Measurements from ENCODE around the gene SSTR1.

Gene SSTR1

DNA sequence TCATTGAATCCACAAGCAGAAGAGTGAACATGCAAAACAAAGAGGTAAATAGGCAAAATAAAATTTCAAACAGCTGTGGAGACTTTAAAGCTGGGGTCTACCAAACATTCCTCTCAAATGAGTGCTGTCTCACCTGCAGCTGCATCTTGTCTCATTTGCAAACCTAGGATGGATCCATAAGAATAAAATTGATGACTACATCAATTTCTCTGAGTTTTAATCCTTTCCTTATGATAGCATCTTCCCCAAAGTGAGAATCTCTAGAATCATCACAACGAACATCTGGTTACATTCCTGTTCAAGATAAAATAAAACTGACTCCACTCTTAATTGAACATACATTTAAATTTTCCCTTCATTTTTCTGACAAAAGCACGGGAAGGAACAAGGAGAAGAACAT lies 18.2 kb downstream of the SSTR1 start:
- DNase-seq (ENCODE audit: insufficient read length, low spot score) (no peak), FAIRE-seq (no peak)

DNA sequence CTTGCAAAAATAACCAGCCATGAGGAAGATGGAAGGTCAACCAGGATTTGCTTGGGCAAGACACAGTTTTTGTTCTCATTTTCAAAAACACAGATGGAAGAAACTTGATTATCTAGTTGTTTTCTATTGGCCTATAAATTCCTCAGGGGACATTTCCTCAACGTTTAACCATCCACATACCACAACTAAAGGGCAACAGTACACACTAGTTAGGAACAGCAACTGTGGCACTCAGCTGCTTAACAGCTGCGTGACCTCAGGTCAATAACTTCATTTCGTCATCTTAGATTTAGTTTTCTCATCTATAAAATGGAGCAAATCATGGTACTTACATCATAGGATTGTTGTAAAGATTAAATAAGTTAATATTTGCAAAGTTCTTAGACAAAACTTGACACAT lies 18.7 kb downstream of the SSTR1 start:
- DNase-seq (ENCODE audit: insufficient read length, low spot score), result no peak
- no peak for FAIRE-seq

DNA sequence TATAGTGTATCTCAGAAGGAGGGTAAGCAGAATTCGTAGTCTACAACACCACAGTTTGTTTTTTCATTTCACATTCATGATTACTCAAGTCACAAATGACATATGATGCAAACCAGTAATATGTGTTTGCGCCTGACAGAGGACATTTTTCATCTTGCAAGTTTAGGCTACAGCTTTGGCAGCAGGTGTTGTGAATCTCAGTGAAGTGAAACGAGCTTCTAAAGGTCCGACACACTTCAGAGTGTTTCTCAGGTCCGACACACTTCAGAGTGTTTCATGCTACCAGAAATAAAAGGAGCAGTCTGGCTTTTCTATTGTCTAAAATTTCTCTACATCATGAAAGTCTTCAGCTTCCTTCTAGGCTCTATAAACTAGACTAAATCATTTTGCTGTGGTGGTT lies 25.5 kb downstream of the SSTR1 start:
- FAIRE-seq, result no peak

DNA sequence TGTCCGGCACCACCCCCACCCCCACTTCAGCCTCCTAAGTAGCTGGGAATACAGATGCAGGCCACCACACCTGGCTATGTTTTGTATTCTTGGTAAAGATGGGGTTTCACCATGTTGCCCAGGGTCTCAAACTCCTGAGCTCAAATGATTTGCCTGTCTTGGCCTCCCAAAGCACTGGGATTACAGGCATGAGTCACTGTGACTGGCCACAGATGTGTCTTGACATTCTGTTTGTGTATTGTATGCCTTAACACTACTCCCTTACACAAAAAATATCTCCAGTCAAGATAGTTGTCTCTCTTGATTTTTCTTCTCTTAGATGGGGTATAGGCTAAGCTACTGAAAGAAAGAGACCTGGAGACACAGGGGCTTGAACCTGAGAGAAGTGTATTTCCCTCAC lies 30.6 kb downstream of the SSTR1 start:
- no peak for DNase-seq (ENCODE audit: insufficient read length, low spot score)
- no peak for FAIRE-seq

More for the DNA sequence above, 25.5 kb downstream of the SSTR1 start:
- DNase-seq (ENCODE audit: insufficient read length, low spot score), result no peak

DNA sequence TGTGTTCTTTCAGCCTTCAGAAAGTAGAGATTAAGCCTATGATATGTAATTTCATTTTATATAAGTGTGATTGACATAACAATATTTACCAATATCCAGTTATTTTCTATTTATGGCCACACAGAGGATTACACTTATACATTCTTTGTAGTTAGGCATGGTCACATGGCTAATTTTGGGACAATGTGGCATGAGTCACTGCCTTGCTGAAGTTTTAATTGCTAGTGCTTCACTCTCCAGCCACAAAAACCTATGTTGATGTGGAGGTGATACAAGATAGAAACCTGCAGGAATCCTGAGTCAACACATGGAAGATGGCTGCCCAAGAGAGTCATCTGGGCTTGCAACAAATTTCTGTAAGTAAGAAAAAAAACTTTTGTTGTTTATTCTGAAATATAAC lies 31.2 kb downstream of the SSTR1 start:
- FAIRE-seq (no peak), DNase-seq (ENCODE audit: insufficient read length, low spot score) (no peak)

DNA sequence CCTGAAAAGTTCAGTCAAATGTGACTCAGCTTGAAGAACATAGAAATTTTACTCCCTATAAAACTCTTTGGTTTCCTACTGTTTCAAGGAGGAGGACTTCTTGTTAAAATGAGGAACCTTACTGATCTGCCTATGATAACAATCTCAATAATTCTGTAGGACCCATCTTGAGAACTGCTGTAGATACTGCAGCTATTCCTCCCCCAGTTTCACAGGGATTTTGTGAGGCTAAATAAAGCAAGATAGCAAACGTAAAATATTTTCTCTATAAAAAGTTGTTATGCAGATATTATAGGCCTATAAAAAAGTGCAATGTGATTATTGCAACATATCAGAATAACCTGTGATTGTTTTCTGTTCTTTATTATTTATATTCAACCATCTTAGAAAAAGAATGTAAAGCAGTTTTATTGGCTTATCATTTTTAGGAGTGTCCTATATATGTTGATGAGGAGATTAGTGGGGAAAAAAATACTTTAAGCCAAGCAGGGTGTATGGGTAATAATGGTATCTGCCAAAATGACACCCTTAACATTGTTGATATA lies 36.1 kb downstream of the SSTR1 start:
- no peak for DNase-seq (ENCODE audit: insufficient read length, low spot score)
- FAIRE-seq, result no peak

DNA sequence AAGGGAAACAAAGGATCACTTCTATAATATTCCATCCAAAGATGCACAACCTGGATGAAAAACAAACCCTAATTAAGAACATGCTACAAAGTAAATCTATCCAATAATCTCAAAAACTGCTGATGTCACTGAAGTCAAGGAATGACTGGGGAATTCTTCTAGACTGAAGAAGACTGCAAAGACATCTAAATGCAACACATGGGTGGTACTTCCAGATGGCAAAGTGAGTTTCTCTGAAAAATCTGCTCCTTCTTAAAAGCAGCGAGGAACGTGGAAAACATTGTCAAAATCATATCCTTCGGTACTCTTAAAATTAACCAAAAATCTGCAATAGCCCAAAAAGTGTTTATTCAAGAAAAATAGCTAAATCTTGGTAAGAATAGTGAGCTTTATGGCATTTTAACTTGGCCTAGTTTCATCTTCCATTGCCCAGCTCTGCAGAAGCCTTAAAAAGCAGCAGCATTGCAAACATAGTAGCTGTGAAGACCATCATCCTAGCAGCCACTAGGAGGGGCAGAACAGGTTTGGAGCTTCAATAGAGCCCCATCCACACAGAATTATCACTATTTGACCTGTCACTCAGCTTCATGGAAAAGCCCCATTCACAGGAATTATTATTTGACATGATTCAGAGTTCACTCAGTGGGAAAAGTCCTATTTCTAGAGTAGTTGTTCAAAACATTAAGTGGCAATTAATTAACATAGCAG lies 40.8 kb downstream of the SSTR1 start:
- FAIRE-seq, result no peak
- no peak for DNase-seq (ENCODE audit: insufficient read length, low spot score)

DNA sequence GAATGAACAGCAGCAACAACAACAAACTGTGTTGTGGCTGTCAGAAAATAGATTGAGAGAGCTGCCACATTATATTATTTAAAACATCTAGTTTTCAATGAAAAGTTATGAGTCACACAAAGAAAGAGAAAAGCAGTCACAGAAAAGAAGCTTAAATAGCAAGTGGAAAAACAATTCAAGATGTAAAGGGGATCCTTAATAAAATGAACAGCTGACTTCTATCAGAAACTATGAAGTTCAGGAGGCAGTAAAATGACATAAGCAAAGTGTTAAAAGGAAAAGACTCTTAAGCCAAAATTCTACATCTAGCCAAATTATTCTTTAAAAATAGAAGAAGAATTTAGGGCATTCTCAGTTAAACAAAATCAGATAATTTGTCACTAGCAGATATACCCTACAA lies 42.6 kb downstream of the SSTR1 start:
- DNase-seq (ENCODE audit: insufficient read length, low spot score) (no peak), FAIRE-seq (no peak)

DNA sequence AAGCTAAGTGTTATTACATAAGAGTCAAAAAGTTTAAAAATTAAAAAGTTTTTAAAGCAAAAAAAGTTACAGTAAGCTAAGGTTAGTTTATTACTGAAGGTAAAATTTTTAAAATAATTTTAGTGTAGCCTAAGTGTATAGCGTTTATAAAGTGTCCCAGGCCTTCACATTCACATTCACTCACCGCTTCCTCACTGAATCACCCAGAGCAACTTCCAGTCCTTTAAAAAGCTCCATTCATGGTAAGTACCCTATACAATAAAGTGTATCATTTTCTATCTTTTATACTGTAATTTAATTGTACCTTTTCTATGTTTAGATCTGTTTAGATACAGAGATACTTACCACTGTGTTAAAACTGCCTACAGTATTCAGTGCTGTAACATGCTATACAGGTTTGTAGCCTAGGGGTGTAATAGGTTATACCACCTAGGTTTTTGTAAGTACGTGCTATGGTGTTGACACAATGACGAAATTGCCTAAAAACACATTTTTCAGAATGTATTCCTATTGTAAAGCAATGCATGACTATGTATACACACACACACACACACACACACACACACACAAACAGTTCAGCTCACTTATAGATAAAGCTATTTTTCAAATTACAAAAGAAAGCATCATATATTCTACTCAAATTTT lies 44.5 kb downstream of the SSTR1 start:
- no peak for FAIRE-seq
- DNase-seq (ENCODE audit: insufficient read length, low spot score), result no peak

DNA sequence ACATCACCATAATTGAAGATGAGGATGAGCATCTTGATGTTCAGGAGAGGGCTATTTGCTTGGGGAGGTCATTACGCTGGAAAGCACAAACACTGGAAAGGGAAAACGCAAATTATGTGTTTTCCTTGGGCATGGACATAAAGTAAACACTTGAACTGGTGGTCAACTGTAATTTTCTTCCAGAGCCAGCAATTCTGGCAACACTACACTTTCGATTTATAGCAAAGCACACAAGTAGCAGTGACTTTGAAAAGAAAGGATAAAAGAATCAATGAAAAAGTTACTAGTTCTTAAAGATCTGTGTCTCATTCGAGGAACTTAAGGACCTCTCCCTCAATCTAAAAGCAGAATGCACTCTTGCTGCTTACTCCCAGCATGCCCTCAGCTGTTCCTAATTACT lies 46.0 kb downstream of the SSTR1 start:
- no peak for DNase-seq (ENCODE audit: insufficient read length, low spot score)
- no peak for FAIRE-seq

DNA sequence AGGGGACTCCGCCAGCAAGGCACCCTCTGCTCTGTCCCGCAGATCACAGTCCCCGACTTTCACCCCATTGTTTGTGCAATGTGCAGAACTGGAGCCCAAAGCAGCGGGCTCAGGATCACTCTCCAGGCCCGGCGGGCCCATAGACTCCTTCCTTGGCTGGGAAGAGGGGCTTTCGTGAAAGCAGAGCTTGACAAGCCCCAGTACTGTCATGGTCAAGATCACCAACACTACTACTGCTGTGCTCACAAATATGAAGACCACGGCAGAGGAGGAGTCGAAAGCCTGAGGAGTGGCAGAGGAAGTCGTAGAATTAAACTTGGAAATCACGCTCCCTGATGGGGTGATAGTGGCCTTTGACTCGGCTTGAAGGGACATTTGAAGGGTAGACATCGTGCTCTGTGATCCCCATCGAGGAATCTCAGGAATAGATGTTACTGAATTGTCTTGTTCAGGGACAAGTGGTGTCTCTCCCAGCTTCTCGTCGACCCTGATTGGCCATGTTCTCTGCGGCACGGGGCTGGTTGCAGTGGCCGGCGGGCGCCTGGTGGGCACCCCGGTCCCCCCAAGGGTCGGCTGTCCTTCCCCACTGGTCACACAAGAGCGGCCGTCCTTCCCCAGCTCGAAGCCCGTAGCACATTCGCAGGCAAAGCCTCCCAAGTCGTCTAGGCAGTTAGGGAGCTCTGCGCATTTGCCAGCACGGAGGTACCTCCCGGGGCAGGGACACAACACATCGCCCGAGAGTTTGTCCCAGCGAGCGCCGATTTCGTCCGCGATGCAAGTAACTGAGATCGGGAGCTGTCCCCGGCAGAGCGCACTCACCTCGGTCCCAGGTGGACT lies 47.1 kb downstream of the SSTR1 start:
- no peak for FAIRE-seq
- no peak for DNase-seq (ENCODE audit: insufficient read length, low spot score)

DNA sequence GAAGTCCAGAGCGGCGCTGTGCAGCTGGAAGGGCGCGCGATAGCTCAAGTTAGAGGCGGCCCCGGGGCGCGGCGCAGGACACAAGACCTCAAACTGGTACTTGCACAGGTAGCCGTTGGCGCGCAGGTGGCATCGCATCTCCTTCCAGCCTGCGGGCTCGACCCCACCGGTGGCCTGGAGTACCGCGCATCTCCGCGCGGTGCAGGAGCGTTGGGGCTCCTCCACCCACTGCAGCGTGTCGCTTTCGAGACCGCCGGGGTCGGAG lies 47.6 kb downstream of the SSTR1 start:
- FAIRE-seq, result no peak
- DNase-seq (ENCODE audit: insufficient read length, low spot score), result no peak

DNA sequence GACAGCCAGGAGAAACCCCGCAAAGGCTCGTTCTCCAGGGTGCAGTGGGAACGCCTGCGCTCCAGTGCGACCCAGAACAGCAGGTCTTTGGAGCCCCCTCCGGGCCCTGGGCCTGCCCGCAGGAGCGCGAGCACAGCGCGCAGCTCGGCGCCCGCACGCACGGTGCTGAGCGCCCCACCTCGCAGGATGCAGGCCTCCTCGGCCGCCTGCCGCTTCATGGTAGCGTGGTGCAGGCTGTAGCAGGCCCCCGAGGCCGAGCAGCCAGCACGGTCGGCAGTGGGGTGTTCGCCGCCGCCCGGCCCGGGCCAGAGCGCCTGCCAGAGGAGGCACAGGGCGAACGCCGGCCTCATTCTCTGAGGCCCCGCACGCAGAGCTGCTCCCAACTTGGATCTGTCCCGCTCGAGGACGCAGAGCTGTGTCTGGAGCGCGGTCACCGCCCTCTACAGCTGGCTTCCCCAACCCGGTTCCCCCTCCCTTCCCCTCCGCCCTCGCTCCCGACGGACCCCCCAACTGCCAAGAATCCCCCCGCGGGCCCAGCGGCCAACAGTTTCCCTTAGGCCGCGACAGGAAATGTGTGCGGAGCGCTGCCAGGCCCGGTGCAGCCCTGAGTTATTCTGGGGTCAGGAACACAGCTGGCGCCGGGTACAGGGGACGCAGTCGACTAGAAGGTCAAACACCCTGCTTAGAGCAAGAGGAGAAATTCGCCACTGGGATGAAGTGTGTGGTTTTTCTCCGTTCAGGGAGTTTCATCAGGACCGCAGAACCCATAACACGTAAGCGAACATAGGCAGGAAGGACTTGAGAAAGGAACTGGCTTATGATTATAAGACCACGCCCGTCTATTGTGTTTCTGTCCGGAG lies 48.2 kb downstream of the SSTR1 start, which contains the start of gene CLEC14A:
TSS of gene CLEC14A (minus strand) at position 421 of the 860 bp plus-strand sequence. CDS start at position 350, 71 bp downstream.
- DNase-seq (ENCODE audit: insufficient read length, low spot score), result no peak

DNA sequence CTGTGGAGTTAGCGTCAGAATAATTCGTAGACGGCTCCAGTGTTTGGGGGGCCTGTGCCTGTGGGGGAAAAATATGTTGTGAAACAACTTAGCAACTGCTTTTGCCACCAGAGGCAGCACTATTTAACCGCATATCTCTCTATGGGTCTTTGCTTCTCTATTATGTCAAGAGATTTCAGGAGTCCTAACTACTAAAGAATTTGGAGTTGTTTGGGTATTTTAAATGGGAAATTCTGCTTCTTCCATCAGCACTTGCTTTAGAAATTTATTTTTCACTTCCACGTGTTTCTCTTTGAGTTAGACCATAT lies 48.8 kb downstream of the SSTR1 start:
- no peak for DNase-seq (ENCODE audit: insufficient read length, low spot score)
- no peak for FAIRE-seq

More for the DNA sequence above, 48.2 kb downstream of the SSTR1 start, which contains the start of gene CLEC14A:
- FAIRE-seq, result no peak

DNA sequence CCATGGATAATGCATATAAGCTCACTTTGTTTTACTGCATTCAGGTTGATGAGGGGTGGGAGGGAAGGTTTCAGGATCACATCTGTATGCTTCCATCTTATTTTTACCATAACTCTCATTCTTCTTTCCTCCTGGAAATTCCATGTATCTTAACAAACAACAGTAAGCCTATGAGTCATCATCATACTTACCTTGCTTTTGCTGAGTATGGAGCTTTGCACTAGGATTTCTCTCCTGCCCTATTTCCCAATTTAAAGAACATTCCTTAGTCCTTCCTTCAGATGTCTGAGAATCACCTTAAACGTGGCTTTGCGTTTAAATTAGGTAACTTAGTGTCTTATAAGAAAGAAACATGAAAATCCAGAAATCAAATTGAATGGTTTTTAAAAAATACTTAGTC lies 49.8 kb downstream of the SSTR1 start:
- peak; percentile 10 for DNase-seq (ENCODE audit: insufficient read length, low spot score)
- FAIRE-seq, result no peak

DNA sequence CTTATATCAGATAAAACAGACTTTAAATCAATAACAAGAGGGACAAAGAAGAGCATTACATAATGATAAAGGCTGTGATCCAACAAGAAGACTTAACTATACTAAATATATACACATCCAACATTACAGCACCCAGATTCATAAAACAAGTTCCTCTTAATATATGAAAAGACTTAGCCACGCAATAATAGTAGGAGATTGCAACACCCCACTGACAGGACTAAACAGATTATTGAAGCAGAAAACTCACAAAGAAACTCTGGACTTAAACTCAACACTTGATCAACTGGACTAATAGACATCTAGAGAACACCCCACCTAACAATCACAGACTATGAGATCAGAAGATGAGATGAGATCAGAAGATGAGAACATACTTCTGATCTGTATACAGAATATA lies 53.9 kb downstream of the SSTR1 start:
- DNase-seq (ENCODE audit: insufficient read length, low spot score), result no peak
- FAIRE-seq, result no peak
